Lung (tissue), 12 donors: ENCODE results near the gene EXOC4. TPM values are rescaled to one million over a fixed set of nuclear protein-coding genes. Genes with fewer than 3 reads are reported as not detected.

Experiments used
- ATAC-seq: fragments of 200-7000 bp; cut with Tn5 transposase; one replicate; pipeline ENCODE4 v1.9.1; 2020; ENCODE audit warnings: moderate number of reproducible peaks; ENCODE audit not compliant: insufficient read depth, low FRiP score
- DNase-seq, 3 donors: peaks; one replicate each; pipeline ENCODE4 v3.0.0-alpha.2; 2013 to 2017
- H3K27ac ChIP-seq, 2 donors: one replicate each; pipeline ENCODE4 v1.5.1; 2013; ENCODE audit warnings: mild to moderate bottlenecking in 2 of 2, moderate library complexity in 2 of 2, control low read depth in 1 of 2, inconsistent platforms in 1 of 2, low read depth in 1 of 2, low read length in 1 of 2
- H3K27me3 ChIP-seq, 3 donors: one replicate each; pipeline ENCODE4 v1.5.1; 2013; ENCODE audit warnings: low read length in 2 of 3; ENCODE audit not compliant: control insufficient read depth in 3 of 3, insufficient read depth in 3 of 3
- H3K36me3 ChIP-seq, 4 donors: one replicate each; pipeline ENCODE4 v1.5.1; 2013; ENCODE audit warnings: low read length in 4 of 4, mild to moderate bottlenecking in 1 of 4, moderate library complexity in 1 of 4; ENCODE audit not compliant: control insufficient read depth in 4 of 4, insufficient read depth in 4 of 4
- H3K4me1 ChIP-seq, 5 donors: one replicate each; pipeline ENCODE4 v1.5.1; 2013; ENCODE audit warnings: low read length in 5 of 5, mild to moderate bottlenecking in 2 of 5, moderate library complexity in 1 of 5; ENCODE audit not compliant: control insufficient read depth in 5 of 5, insufficient read depth in 5 of 5
- H3K4me3 ChIP-seq: one replicate; pipeline ENCODE4 v1.5.1; 2013; ENCODE audit warnings: mild to moderate bottlenecking, control low read depth, moderate library complexity
- H3K9ac ChIP-seq, 2 donors: one replicate each; pipeline ENCODE4 v1.5.1; 2013; ENCODE audit warnings: low read length in 2 of 2, control low read depth in 1 of 2; ENCODE audit not compliant: insufficient read depth in 1 of 2
- H3K9me3 ChIP-seq, 4 donors: one replicate each; pipeline ENCODE4 v1.5.1; 2013; ENCODE audit warnings: low read length in 3 of 4, mild to moderate bottlenecking in 1 of 4, moderate library complexity in 1 of 4; ENCODE audit not compliant: control insufficient read depth in 4 of 4, insufficient read depth in 3 of 4
- WGBS, 2 donors: extraction: QIAGEN DNeasy Blood & Tissue Kit; methylation state at CpG; one replicate each; pipeline ENCODE4 v1.1.7; 2013; 5-methylcytosine and 5-hydroxymethylcytosine counted together
- polyA plus RNA-seq, 2 donors: library from polyadenylated mRNA; stranded (reverse); fragments of 200-250 nt; gene quantifications; one replicate each; pipeline ENCODE4 v1.2.1, GENCODE V29; 2013
- total RNA-seq, 2 donors: library from RNA; depleted of rRNA in 1 of 2; stranded (reverse); fragments of >200 nt in 1 of 2; gene quantifications; one replicate each; pipeline ENCODE4 v1.2.1, GENCODE V29; 2014 to 2021
- TF ChIP-seq, protein P1 (sequence below): IDR thresholded peaks from 2 replicates; pipeline ENCODE4 v1.5.1; 2012; ENCODE audit warnings: mild to moderate bottlenecking; ENCODE audit errors: control extremely low read depth, extremely low read depth
- donor health status: control.
- donor health status: control.
- donor health status: Bipolar disorder and iron deficiency.
- donor health status: healthy.
- donor health status: DM: yes; HTN: yes; CAD: no.

The EXOC4 gene
- total and polyA plus RNA-seq, 4 donors: 10.3 to 232 (median 47.4) TPM

DNA sequence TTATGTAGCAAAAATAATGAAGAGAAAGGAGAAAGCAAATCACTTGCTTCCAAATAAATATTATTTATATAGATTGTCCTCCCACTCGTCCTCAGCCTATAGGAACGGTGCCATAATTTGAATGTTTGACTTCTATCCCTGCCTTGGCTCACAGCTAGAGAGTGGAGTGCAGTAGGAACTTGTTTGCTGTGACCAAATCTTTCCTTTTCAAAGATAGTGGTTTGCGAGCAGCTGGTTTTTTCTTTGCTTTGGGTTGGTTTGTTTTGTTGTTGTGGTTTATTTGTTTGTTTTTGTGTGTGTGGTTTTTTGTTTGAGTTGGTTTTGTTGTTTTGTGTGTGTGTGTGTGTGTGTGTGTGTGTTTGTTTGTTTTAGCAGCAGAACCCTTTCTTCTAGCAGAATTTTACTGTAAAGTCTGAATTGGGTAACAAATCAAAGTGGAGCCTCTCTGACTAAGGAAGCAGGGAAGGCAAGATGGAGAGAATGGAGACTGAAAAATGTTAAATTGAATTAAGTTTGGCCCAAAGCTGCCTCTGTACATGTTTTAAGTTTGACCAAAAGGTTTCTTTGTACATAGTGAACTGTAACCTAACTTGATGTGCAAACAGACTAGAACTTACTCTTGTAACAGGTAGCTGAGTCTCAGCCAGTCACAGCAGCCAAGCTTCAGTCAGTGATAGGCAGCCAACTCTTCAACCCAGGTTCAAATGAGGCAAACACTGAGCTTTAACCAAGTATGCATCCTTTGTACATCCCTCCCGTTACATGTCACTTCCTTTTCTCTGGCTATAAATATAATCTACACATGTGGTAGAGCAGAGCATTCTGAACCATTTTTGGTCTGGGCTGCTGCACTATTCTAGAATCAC is 724.8 kb downstream of the EXOC4 start:
- peak in 1 of 3 donors; percentile 22 for DNase-seq
- Histone ChIP-seq H3K4me3 (no peak overlapping the region), H3K4me1 (peaks cover 0 to 3% (median 0%) of the 10 kb centered on the region in 5 donors), H3K9me3 (no peaks in the 10 kb centered on the region), H3K36me3 (no peaks in the 10 kb centered on the region), H3K27me3 (no peaks in the 10 kb centered on the region), H3K9ac (no peak overlapping the region), H3K27ac (no peak overlapping the region)
- 77 to 78% methylated on average over 4 of the region's 4 CpGs for WGBS, 2 donors
- no peak for ATAC-seq
- TF ChIP-seq, protein P1, sequence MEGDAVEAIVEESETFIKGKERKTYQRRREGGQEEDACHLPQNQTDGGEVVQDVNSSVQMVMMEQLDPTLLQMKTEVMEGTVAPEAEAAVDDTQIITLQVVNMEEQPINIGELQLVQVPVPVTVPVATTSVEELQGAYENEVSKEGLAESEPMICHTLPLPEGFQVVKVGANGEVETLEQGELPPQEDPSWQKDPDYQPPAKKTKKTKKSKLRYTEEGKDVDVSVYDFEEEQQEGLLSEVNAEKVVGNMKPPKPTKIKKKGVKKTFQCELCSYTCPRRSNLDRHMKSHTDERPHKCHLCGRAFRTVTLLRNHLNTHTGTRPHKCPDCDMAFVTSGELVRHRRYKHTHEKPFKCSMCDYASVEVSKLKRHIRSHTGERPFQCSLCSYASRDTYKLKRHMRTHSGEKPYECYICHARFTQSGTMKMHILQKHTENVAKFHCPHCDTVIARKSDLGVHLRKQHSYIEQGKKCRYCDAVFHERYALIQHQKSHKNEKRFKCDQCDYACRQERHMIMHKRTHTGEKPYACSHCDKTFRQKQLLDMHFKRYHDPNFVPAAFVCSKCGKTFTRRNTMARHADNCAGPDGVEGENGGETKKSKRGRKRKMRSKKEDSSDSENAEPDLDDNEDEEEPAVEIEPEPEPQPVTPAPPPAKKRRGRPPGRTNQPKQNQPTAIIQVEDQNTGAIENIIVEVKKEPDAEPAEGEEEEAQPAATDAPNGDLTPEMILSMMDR: no peak

DNA sequence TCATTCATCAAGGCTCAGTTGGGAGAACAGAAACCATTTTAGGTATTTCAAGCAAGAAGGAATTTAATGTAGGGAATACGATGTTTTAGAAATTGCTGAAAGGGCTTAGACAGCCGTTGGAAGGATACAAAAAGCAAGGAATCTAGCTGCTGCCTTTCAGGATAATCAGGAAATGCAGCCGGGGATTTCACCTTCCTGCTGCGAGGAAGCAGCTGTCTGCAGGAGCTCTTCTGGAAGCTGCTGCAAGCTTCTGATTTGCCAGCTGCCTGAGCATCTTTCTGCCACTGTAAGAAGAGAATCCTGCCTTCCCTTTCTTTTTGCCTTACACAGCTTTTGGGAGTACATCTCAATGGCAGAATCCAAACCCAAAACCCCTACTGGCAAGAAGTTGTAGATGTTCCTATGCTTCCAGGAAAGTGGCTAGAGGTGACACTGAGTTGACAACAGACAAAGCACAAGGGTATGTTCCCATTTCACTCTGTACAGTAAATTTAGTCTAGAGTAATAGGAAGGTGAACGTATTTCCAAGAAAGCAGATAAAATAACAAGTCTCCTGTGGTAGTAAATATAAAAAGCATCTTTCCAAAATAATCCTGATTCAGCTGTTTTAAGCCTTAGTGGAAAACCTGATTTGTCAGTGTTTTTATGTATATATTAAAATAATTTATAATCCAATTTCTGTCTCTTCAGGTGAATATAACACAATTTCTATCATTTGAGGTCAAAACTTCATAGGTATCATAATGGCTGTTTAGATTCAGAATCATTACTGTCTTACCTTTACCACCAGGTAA is 725.8 kb downstream of the EXOC4 start:
- ATAC-seq: no peak
- no peaks in the 10 kb centered on the region for H3K9me3 ChIP-seq
- 70 to 77% methylated on average over 5 of the region's 5 CpGs for WGBS, 2 donors
- H3K36me3 ChIP-seq: no peaks in the 10 kb centered on the region
- H3K4me1 ChIP-seq: peaks cover 0 to 3% (median 0%) of the 10 kb centered on the region in 5 donors
- H3K9ac ChIP-seq: no peak overlapping the region
- no peaks in the 10 kb centered on the region for H3K27me3 ChIP-seq
- TF ChIP-seq, protein P1: no peak
- DNase-seq: peak in 1 of 3 donors; percentile 20
- H3K4me3 ChIP-seq: no peak overlapping the region
- H3K27ac ChIP-seq: no peak overlapping the region

DNA sequence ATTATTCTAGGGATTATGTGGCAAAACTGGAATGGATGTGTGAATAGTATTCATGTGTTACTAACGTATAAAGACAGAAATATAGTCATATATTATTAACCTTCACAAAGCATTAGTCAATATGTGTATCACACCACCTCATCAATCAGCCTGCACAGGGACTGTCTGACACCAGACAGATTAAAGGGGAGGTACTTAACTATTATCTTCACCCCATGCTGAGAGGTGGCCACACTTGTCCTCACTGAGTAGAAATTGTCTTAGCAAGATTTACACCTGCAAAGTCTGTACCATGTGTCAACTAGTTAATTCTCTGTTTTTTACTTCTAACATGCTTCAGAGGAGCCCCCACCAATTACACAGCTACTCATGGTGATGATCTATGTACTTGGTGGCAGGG is 727.9 kb downstream of the EXOC4 start:
- no peak overlapping the region for H3K27ac ChIP-seq
- H3K36me3 ChIP-seq: no peaks in the 10 kb centered on the region
- no peaks in the 10 kb centered on the region for H3K27me3 ChIP-seq
- no peak overlapping the region for H3K4me3 ChIP-seq
- H3K4me1 ChIP-seq: peaks cover 0 to 2% (median 0%) of the 10 kb centered on the region in 5 donors
- 97 to 98% methylated on average over 1 of the region's 1 CpG for WGBS, 2 donors
- TF ChIP-seq, protein P1: no peak
- ATAC-seq (no peak), DNase-seq (no peak)
- no peak overlapping the region for H3K9ac ChIP-seq
- no peaks in the 10 kb centered on the region for H3K9me3 ChIP-seq
